GM12801 (cell line): ENCODE results near the gene RNF157.

Experiments
- TF ChIP-seq, protein P1 (sequence below): IDR thresholded peaks from one replicate; pipeline ENCODE4 v1.5.1; 2011; ENCODE audit warnings: control low read depth; ENCODE audit not compliant: insufficient read length; ENCODE audit errors: extremely low read depth

RNF157 gene

DNA sequence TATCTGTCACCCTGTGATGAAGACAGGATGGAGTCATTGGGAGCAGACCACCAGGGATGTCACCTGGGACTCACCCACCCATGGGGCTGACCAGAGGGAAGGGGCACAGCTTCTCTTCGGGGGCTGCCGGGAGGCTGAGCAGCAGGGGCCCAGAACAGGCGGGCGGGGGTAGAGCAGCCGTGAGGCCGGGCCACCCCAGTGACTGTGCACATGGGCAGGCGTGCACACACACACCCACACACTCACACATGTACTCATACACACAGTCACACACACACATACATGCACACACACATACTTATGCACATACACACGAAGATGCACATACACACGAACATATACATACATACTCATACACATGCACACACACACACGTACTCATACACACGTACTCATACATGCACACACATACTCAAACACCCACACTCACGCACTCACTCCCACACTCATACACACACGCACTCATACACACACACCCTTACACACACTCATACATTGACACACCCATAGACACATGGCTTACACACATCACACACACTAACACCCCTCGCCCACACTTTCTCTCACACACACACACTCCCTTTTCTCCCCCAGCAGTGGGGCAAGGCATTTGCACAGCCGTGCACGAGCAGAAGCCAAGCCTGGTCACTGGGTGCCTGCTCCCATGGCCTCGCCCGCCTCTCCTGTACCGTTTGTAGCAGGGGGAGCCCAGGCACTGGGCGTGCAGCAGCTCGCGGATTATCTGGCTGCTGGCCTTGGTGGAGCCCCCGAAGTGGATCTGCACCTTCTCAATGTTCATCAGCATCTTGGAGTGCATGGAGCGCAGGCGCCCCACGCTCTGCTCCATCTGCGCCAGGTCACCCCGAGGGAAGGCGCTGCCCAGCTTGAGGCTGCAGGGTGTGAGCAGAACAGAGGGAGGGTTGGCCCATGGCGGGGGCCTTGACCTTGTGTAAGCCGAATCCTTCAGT, 37.3 kb upstream of the RNF157 start:
- TF ChIP-seq, protein P1, sequence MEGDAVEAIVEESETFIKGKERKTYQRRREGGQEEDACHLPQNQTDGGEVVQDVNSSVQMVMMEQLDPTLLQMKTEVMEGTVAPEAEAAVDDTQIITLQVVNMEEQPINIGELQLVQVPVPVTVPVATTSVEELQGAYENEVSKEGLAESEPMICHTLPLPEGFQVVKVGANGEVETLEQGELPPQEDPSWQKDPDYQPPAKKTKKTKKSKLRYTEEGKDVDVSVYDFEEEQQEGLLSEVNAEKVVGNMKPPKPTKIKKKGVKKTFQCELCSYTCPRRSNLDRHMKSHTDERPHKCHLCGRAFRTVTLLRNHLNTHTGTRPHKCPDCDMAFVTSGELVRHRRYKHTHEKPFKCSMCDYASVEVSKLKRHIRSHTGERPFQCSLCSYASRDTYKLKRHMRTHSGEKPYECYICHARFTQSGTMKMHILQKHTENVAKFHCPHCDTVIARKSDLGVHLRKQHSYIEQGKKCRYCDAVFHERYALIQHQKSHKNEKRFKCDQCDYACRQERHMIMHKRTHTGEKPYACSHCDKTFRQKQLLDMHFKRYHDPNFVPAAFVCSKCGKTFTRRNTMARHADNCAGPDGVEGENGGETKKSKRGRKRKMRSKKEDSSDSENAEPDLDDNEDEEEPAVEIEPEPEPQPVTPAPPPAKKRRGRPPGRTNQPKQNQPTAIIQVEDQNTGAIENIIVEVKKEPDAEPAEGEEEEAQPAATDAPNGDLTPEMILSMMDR = no peak

DNA sequence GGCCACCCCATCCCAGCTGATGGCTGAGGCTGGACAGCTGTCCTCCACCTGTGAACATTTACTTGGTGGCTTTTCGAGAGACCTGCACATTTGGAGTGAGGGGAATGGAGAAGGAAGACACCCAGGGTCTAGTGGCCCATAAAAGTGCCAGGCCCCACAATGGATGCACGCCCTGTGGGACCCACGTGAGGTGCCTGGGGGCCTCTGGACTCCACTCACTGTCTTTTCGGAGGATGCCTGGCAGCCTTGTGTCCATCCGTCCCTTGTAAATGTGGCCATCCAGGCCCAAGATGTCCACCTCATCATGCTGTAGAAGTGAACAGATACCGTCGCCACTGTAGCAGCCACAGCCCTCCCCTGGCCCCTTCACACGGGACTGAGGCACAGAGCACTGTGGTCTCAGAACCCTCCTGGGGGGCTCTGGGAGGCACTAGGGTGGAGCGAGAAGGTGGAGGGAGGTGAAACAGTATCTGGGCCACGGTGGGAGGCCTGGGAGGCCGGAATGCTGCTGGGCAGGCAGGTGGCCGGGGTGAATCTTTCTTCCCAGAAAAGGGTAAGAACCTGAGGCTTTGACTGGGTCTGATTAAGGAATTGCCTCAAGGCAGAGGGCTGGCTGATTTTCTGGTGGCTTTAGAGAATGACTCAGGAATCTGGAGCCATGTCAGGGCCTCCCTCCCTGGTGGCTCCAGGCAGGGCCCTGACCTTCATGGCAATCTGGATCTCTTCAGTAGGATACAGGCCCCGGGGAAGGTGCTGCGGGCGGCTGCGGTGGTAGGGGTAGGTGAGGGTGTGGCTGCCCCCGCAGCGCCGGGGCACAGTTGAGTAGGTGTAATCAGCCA, 36.4 kb upstream of the RNF157 start:
- TF ChIP-seq, protein P1 = no peak

DNA sequence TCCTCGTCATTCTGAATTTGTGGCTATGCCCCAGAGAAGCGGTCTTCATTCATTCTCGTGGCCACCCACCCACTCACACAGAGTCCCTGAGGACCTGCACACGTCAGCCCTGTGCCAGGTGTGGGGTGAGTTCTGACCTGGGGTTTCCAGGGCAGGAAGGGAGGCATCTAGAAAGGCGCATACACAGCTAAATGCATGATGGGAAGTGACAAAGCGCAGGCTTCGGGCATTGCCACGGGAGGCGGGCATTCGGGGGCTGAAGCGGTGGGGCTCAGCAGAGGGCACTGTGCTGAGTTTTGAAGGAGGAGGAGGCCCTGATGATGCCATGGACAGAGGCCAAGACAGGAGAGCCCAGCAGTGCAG, 35.8 kb upstream of the RNF157 start:
- TF ChIP-seq, protein P1 = no peak

DNA sequence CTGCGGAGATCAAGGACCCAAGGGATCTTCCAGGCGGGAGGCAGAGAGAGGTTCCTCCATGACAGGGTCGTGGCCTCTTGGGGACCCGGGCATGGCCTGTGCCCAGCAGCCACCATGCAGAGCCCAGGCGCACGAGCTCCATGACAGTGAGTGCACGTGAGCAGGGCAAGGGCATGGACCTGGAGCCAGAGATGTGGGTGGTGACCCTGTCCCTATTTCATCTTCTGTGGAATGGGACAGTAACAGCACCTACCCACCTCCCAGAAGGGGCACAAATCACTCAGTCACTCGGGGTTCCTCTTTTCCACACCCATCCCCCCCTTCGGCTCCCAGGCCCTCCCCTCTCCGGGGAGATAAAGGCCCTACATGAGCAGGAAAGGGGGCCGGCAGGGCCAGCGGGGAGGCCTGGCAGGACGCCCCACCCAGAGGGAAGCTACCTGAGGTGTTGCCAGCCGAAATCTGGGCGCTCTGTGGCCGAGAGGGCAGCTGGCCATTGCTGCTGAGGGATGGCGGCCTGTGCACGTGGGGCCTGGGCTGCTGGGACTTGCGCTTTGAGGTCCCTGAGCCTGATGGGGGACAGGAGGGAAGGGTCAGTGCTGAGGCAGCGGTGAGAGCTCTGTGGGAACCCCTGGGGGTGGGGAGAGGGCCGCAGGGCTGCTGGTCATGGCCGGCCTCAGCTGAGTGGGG, 35.2 kb upstream of the RNF157 start:
- TF ChIP-seq, protein P1 = no peak

DNA sequence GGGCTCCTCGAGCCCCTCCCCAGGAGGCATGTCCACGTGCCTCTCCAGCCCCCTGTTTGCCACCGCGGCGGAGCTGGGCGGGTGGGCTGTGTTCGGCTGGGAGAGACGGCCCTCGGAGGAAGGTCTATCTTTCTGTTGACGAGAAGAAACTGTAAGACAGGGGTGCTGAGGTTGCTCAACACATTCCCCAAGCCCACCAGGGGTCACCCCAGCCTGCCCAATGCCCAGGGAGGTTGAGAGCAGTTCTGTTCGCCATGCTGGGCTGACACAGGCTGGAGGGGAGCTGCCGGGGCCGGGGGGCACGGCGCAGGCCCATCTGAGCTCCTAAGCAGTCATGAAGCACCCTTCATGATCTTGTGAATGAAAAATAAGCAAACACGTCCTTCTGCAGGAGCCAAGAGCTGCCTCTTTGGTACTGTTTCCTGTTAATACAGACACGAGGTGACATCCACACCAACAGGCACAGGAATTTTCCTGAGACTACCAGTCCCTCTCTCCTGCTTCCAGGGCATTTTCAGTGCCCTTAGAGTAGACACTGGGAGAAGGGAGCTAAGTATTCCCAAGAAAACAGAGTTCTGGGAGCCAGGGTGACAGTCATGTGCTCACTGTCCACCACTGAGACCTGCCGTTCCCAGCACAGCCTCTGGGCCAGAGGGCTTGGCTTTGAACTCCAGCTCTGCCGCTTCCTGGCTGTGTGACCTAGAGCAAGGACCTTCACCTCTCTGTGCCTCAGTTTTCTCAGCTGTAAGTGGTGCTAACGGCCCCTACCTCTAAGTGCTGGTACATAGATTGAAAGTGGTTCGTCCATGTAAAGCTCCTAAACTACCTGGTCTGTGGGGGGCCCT, 34.0 kb upstream of the RNF157 start:
- TF ChIP-seq, protein P1 = no peak

DNA sequence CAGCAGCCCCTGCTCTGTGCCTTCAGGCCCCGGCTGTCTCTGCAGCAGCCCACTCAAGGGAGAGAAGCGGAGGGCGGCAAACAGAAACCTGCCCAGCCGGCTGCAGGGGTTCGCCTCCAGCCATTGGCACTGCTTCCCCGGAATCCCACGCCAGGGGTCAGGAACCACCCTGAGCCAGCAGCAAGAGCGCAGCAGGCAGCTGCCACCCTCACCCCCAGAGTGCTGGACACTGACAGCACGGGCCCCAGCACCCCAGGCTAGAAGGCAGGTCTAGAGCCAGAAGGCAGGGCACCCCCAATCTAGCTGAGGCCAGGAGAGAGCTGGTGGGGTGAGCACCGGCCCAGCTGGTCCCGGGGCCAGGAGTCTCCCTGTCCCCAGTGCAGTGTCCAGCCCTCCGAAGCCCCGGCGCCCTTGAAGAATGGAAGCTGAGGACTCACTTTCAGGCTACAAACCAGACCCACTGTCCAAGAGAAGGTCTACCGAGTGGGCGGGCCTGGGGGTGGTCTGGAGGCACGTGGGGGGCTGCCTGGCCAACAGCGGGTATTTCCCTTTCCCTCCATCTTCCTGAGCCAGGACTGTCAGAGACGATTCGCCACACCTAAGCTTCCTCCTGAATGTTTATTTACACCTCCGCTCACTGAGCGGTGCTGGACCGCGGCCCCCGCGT, 33.3 kb upstream of the RNF157 start:
- TF ChIP-seq, protein P1 = no peak
